Keratinocyte (primary cell): ENCODE measurements around the gene MID1.

ENCODE experiments used
- CTCF ChIP-seq, 3 experiments: IDR thresholded peaks in 1 of 3; conservative IDR thresholded peaks in 1 of 3; optimal IDR thresholded peaks in 1 of 3; 2 replicates in 2 of 3; 3 replicates in 1 of 3; pipeline versions ENCODE3 to v1.5.1; 2011; ENCODE audit warnings: low read length in 3 of 3, mild to moderate bottlenecking in 3 of 3, moderate library complexity in 2 of 3, control low read depth in 1 of 3, inconsistent platforms in 1 of 3; ENCODE audit not compliant: insufficient read depth in 2 of 3; ENCODE audit errors: extremely low read depth in 1 of 3
- EZH2 ChIP-seq: IDR thresholded peaks from one replicate; pipeline ENCODE4 v1.6.1; 2012; ENCODE audit warnings: inconsistent platforms, mild to moderate bottlenecking, low read length, moderate library complexity

GRCh38 chrX:10537308-10537707, 83.1 kb downstream of the MID1 start:
- no peak for TF ChIP-seq CTCF (optimal IDR thresholded peaks at IDR 0.05 in 1 of 3, IDR thresholded peaks at IDR 0.05 in 1 of 3, conservative IDR thresholded peaks at IDR 0.05 in 1 of 3; ENCODE audit: extremely low read depth in 1 of 3, insufficient read depth in 2 of 3, low read length in 3 of 3)
- no peak for TF ChIP-seq EZH2
